Germinal center (tissue), 1 donor: ENCODE measurements around the gene CSK.

Experiments used
- DNase-seq: peaks from one replicate; pipeline ENCODE4 v3.0.0; 2012; ENCODE audit warnings: mixed read lengths, low spot score

CSK gene

DNA sequence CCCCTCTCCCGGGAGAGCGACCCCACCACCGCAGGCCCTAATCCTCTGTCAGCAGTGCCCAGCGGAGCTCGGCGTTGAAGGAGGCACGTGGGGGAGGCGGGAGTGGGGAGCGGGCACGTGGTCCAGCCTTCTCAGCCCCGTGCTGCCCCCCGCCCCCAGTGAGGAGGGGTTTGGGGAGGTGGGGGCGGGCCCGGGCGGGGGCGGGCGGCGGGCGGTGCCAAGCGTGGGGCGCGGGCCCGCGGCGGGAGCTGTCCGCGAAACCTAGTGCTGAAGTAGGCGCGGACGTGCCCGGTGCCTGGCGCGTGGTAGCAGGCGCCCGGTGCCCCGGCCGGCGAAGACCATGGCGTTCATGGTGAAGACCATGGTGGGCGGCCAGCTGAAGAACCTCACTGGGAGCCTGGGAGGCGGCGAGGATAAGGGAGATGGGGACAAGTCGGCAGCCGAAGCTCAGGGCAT, 44.5 kb downstream of the CSK start, which contains the start of gene CPLX3:
Gene CPLX3, plus strand, starts transcription at position 264 of the 456 bp plus-strand sequence. Its CDS starts 77 bp downstream, at position 341.
- DNase-seq = peak; percentile 71

- DNase-seq = no peak
Observed at GRCh38 chr15:74826921-74827320, 45.0 kb downstream of the CSK start.

GRCh38 chr15:74827614-74828013, 45.7 kb downstream of the CSK start:
- no peak for DNase-seq

- DNase-seq = no peak
Observed at GRCh38 chr15:74828835-74829234, 47.0 kb downstream of the CSK start.

DNA sequence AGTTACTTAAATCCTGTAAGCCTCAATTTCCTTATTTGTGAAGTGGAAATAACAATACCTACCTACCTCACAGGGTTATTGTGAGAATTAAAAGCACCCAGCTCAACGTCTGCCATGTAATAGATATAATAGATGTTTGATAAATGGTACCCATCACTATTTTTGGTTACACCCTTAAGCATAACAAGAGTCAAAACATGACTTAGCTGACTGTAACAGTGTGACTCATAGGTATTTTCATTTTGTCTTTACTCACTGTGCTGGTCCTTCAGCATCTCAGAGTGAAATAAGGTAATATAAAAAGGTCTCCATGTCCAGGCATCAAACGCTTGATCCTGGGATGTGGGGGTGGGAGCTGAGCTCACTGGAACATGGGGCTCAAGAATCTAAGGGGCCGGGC, 47.6 kb downstream of the CSK start:
- DNase-seq = no peak

DNA sequence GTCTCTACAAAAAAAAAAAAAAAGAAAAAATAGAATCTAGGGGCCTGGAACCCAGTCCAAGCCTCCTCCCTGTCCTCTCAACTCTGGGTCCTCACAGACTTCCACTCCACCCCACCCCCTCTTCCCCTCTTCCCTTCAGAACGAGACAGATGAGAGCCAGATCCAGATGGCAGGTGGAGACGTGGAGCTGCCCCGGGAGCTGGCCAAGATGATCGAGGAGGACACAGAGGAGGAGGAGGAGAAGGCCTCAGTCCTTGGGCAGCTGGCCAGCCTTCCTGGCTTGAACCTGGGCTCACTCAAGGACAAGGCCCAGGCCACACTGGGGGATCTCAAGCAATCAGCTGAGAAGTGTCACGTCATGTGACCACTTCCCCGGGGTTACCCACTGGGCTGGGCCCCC, 48.1 kb downstream of the CSK start:
- no peak for DNase-seq

DNA sequence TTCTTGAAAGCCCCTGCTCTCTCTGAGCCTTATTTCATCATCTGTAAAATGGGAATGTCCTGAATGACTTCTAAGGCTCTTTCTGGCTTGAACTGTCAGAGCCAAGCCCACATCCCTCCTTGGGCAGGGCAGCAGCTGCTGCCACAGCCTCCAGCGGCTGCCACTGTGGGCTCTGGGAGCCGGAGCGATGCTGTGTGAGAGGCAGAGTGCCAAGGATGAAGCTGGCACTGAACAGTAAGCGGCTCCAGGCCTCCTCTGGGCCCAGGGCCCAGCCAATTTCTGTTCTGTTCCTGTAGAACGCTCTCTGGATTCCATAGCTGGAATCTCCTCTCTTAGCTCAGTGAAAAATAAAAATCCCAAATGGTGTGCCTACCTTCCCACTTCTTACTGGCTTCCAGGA, 49.0 kb downstream of the CSK start:
- DNase-seq = no peak

- no peak for DNase-seq
Observed at GRCh38 chr15:74831813-74832495, 50.1 kb downstream of the CSK start.

DNA sequence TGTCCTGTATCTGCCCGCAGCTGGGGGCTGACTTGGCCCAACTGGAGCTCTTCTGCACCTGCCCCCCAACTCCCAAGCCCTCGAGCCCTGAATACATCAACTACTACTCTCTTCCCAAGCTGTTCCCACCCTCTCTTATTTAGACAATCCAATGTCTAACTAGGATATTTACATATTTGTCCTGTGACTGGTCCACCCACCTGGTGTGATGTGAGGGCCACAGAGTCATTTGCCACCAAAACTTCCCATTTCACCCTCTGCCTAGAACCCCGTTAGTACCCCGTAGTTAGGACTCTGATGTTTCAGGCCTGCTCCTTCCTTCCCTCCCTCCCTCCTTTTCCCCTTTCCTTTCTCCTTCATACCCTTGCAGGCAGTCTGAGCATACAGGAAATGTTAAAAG, 50.9 kb downstream of the CSK start:
- DNase-seq = no peak

GRCh38 chr15:74833376-74834107, 51.7 kb downstream of the CSK start:
- DNase-seq = no peak

DNA sequence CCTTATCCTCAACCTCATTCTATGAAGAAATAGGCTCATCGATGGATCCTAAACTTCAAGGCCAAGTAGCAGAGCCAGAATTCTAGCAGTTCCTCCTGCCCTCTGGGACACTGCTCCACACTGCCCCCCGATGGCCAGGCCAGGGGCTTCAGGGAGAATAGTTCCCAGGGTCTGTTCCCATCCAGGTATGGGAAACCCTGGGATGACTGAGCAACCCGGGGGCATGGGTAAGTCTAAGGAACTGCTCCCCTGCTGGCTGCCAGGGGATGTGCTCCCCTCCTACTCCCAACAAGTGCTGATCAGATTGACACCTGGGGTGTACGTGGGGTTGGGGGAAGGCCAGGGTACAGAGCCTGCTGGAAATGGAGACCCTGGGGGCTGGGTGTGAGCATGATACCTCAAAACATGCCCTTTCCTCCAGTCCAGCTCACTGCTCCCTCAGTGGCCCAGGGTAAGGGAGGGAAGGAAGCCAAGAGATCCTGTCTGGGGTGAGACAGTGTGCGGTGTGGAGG, 53.5 kb downstream of the CSK start:
- peak; percentile 60 for DNase-seq

- no peak for DNase-seq
Observed at GRCh38 chr15:74836846-74837245, 55.0 kb downstream of the CSK start.

GRCh38 chr15:74837482-74838136, 55.7 kb downstream of the CSK start:
- DNase-seq = no peak

DNA sequence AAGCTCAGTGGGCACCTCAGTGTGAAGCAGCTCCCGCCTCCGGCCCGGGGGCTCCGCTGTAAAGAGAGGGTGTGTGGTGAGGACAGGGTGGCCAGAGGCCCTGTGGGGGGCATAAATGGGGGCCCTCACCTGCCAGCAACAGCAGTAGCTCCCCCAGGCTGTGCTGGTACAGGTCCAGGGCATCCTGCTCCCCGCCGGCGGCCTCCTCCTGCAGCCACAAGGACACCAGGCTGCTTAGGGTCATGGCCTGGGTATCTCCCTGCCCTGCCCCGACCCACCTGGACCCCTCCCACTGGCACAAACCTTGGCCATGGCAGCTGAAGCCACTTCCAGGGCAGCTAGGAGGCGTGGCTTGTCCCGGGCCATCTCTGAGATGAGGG, 56.2 kb downstream of the CSK start:
- no peak for DNase-seq

DNA sequence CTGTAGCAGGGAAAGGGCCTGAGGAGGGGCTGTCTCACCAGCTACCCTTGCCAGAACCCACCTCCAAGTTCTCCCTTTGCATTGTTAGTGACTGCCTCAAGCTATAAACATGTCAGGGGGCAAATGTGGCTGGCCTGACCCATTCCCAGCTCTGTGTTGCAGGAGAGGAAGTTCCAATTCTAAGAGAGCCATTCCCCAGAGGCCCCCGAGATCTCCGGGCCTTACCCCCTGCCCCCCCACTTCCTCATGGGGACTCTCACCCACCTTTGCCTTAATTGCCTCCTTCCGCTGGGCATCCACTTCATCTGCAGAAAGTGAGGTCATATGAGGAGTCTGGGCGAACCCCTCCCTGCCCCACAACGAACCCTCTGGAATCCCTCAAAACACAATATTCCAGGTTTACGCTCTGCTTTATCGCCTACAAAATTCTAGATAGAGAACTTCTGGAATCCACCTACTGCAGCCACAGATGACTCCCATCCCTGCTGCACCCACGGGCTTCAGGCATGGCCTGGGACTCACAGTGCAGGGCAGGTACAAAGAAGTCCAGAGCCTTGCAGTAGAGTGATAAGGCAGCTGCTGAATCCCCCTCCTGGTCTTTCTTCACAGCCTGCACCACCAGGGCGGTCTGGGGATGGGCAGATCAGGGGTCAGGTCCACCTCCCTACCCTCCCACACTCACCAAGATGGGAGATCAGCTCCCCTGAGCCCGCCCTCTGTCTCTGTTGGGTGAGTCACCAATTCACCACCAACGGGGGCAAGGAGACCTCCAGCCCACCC, 57.1 kb downstream of the CSK start:
- DNase-seq = no peak

DNA sequence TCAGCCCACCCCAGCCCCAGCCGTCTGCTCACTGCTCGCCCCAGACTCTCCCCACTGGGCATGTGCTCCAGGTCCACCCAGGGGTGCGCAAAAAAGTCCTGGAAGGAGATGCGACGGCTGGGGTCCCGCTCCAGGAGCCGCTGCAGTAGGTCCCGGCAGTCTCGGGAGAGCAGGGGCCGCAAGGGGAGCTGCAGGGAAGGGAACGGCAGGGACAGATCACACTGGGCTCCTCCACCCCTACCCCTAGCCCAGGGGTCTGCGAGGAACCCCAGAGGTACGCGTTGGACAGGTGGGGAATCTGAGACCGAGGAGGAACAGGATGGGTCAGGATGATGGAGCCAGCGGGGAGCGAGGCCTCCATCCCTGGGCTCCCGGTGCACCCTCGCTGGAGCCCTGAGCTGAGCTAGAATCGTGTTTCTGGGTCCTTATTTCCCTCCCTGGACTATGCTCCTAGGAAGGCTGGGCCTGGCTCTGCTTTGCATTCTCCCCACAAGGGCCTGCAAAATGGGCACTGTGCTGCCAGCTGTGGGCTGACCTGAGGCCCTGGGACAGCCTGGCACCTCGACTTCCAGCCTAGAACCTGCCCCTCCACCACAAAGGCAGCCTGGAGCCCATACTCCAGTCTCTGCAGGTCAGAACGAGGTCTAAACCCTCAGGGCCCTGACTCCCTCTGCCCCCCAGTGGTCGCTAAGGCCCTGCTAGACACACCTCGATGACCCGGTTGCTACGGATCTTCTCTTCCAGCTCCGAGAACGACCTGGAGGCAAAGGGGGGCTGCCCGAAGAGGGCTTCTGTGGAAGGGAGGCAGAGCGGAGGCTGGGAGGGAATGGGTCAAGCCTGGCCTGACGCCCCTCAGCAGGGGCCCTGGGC, 57.9 kb downstream of the CSK start:
- no peak for DNase-seq

DNA sequence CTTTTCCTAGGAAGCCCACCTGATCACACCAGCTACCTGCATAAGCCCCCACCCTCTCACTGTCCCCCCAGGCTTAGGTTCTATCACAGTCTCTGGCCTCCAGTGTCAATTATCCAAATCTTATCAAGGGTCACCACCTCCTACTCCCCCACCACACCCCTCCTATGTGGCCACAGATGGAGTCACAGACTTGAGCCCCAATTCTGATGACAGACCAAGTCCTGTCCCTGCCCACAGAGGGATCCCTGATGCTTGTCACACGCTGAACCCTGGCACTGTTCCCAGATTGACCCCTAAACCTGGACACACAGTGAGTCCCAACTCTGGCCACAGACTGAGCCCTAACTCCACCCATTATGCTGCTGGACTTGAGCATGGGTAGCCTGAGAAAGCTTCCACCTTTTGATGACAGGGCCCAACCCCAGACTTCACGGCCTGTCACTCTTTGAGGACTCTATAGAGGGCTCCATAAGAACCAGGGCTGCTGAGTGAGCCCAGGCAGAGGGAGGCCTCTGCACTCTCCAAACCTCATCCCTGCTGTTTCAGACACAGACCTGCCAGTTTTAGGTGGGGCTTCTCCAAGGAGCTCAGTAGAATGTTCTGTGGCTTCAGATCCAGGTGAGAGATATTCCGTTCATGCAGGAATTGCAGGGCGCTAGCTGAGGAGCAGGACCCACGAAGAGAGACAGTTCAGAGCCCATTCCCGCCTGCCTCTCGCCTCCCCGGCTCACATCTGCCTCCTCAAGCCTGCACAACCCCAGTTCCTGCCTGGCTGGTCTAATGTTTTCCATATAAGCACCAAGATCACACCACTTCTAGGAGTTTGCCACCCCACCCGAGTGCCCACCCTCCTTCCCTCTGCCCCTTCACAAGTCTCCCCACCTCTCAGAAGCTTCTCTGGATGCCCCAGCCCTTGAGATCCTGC, 59.2 kb downstream of the CSK start:
- no peak for DNase-seq

- no peak for DNase-seq
Observed at GRCh38 chr15:74841891-74842373, 60.1 kb downstream of the CSK start.

DNA sequence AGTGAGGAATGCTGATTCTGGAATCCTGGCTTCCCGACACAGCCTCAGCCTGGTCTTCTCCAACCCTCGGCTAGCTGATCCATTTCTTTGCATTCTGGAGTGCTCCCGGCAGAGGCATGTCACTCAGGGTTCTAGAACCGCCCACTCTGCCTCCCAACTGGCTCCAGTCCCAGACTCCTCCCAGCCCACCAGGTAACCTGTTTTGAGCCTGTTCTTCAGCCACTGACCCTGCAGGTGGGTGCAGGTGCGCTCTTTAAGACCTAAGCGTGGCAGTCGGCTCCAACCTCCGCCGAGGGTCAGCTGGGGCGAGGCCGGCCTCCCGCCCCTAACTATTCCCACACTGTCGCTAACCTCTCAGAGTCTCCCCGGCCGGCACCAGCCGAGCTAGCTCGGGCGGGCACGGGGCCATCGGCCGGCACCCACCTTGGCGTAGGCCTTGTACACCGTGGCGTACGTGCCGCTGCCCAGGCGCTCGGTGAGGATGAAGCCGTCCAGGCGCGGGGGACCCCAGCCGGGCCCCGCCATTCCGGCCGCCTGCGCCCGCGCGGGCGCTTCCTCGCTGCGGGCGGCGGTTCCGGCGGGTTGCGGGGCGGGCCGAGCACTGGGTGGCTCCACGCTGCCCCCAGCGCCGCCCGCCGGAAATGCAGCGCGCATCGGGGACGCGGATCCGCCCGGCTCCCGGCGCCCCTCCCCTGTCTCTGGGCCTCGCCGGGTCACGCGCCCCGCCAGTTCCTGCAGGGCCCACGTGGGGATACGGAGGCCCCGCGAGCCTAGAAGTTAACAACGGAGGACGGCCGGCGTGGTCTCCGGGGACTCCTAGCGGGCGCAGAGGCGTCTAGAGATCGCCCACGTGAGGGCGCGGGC, 60.9 kb downstream of the CSK start, which contains the start of gene ULK3:
Gene ULK3, minus strand, starts transcription at position 576 of the 864 bp plus-strand sequence. Its CDS starts 51 bp downstream, at position 525.
- peak; percentile 96 for DNase-seq
